GM12874 (cell line): ENCODE results near the gene LIPG.
A peak's percentile ranks its signal among the peaks of the same experiment; 100 is the strongest.

Experiments
- CTCF ChIP-seq: IDR thresholded peaks from 2 replicates; pipeline ENCODE4 v1.5.1; 2011; ENCODE audit warnings: low read depth, mild to moderate bottlenecking, control low read depth, low read length, moderate library complexity; ENCODE audit not compliant: insufficient read depth

Gene LIPG

GRCh38 chr18:49550621-49551339 lies 11.1 kb upstream of the LIPG start:
- no peak for TF ChIP-seq CTCF

GRCh38 chr18:49553003-49553402 lies 8.9 kb upstream of the LIPG start:
- TF ChIP-seq CTCF, result no peak

GRCh38 chr18:49555641-49556040 lies 6.2 kb upstream of the LIPG start:
- TF ChIP-seq CTCF, result no peak

GRCh38 chr18:49558356-49558755 lies 3.5 kb upstream of the LIPG start:
- TF ChIP-seq CTCF, result no peak

- TF ChIP-seq CTCF, result peak; percentile 24; the same call in 1 of the 2 replicates
Measured at GRCh38 chr18:49559326-49559931, 2.4 kb upstream of the LIPG start.

- no peak for TF ChIP-seq CTCF
Measured at GRCh38 chr18:49560277-49560623, 1.6 kb upstream of the LIPG start.

GRCh38 chr18:49560624-49561288 lies 1.1 kb upstream of the LIPG start:
- TF ChIP-seq CTCF, result no peak
